HCT116 (cell line): ENCODE data around the gene PDE4D. TPM values are rescaled to one million over a fixed set of nuclear protein-coding genes. Genes with fewer than 3 reads are reported as not detected.

Experiments
- ATAC-seq: fragments of 200-7000 bp; cut with Tn5 transposase; 2 replicates; pipeline ENCODE4 v1.9.1; 2020; ENCODE audit warnings: mild to moderate bottlenecking, moderate library complexity
- BruUV-seq: library from RNA; stranded (reverse); fragments of 400-500 nt; replicated peaks from 2 replicates; lab custom pipeline; 2021; lab: Mats Ljungman, UMichigan
- CTCF ChIA-PET: fragments of 300-600 bp; sonication (Branson Sonifier 250); formaldehyde crosslinking; loops from one replicate; lab custom pipeline; 2021; ENCODE audit warnings: antibody characterized with exemption; lab: Charles Lee
- POLR2A ChIA-PET: fragments of 300-600, 350-600 bp; sonication (Branson Sonifier 250); formaldehyde crosslinking; loops from one replicate; lab custom pipeline; 2021; ENCODE audit warnings: antibody characterized with exemption; lab: Charles Lee
- RAD21 ChIA-PET, 2 experiments: fragments of 300-600 bp; sonication (Branson Sonifier 250); formaldehyde crosslinking; loops; one replicate each; lab custom pipeline; 2023; ENCODE audit warnings: low total read pairs in 2 of 2; ENCODE audit not compliant: uncharacterized antibody in 2 of 2, unreplicated experiment in 2 of 2, low non-redundant PET in 1 of 2; lab: Charles Lee
- DNase-seq: peaks from one replicate; pipeline ENCODE4 v3.0.0-alpha.2; 2010; ENCODE audit warnings: low read depth, low spot score
- H2AFZ ChIP-seq: fragments of 200-600 bp; shearing (Covaris generic), sonication (generic); 2 replicates; pipeline ENCODE4 v1.6.1; 2017; ENCODE audit warnings: low read depth, mixed run types, mixed read lengths, antibody characterized with exemption, low read length; ENCODE audit not compliant: poor library complexity, severe bottlenecking
- H3K27ac ChIP-seq: 2 replicates; pipeline ENCODE4 v1.5.1; 2012; ENCODE audit warnings: low read depth, low read length
- H3K27me3 ChIP-seq: fragments of 200-600 bp; sonication (generic); 2 replicates; pipeline ENCODE4 v1.6.1; 2016; ENCODE audit warnings: mixed run types, low read length, mixed read lengths; ENCODE audit not compliant: insufficient read depth
- H3K36me3 ChIP-seq, 2 experiments: fragments of 200-500 bp in 1 of 2; fragments of 200-600 bp in 1 of 2; sonication (Bioruptor generic) in 1 of 2; sonication (generic) in 1 of 2; 2 replicates each; pipeline versions ENCODE4 v1.5.1 to v1.6.1; 2014 to 2016; ENCODE audit warnings: low read length in 2 of 2, inconsistent platforms in 1 of 2, mixed read lengths in 1 of 2, mixed run types in 1 of 2; ENCODE audit not compliant: insufficient read depth in 2 of 2, control insufficient read depth in 1 of 2
- H3K4me1 ChIP-seq, 2 experiments: fragments of 200-600 bp in 1 of 2; sonication (generic) in 1 of 2; 2 replicates each; pipeline versions ENCODE4 v1.5.1 to v1.6.1; 2012 to 2017; ENCODE audit warnings: low read length in 2 of 2, inconsistent platforms in 1 of 2, mild to moderate bottlenecking in 1 of 2, mixed read lengths in 1 of 2, mixed run types in 1 of 2, moderate library complexity in 1 of 2; ENCODE audit not compliant: insufficient read depth in 2 of 2, control insufficient read depth in 1 of 2
- H3K4me2 ChIP-seq: fragments of 200-600 bp; sonication (generic); 2 replicates; pipeline ENCODE4 v1.6.1; 2017; ENCODE audit warnings: mixed run types, low read length, mixed read lengths
- H3K4me3 ChIP-seq, 2 experiments: fragments of 200-600 bp in 1 of 2; sonication (generic) in 1 of 2; replicated peaks in 1 of 2; 2 replicates each; pipeline ENCODE4 v1.5.1; 2011 to 2016; ENCODE audit warnings: low read length in 2 of 2, control low read depth in 1 of 2, low read depth in 1 of 2, mild to moderate bottlenecking in 1 of 2, mixed read lengths in 1 of 2, mixed run types in 1 of 2
- H3K79me2 ChIP-seq: fragments of 200-600 bp; sonication (generic); 2 replicates; pipeline ENCODE4 v1.6.1; 2017; ENCODE audit warnings: mild to moderate bottlenecking, mixed run types, low read length, moderate library complexity, mixed read lengths; ENCODE audit not compliant: insufficient read depth
- H3K9ac ChIP-seq: fragments of 200-600 bp; sonication (generic); 2 replicates; pipeline ENCODE4 v1.6.1; 2016; ENCODE audit warnings: low read length, mixed read lengths
- H3K9me2 ChIP-seq: fragments of 200-600 bp; sonication (generic), shearing (Covaris generic); 2 replicates; pipeline ENCODE4 v1.6.1; 2017; ENCODE audit warnings: mixed run types, mild to moderate bottlenecking, moderate library complexity; ENCODE audit not compliant: insufficient read depth
- H3K9me3 ChIP-seq, 2 experiments: fragments of 200-500 bp in 1 of 2; fragments of 200-600 bp in 1 of 2; sonication (Bioruptor generic) in 1 of 2; sonication (generic) in 1 of 2; 2 replicates each; pipeline ENCODE4 v1.6.1; 2014 to 2017; ENCODE audit warnings: low read length in 2 of 2, mixed read lengths in 2 of 2, inconsistent platforms in 1 of 2, low read depth in 1 of 2, mild to moderate bottlenecking in 1 of 2, mixed run types in 1 of 2, moderate library complexity in 1 of 2; ENCODE audit not compliant: control insufficient read depth in 1 of 2, insufficient read depth in 1 of 2
- H4K20me1 ChIP-seq: fragments of 200-600 bp; sonication (generic), shearing (Covaris generic); 2 replicates; pipeline ENCODE4 v1.6.1; 2017; ENCODE audit warnings: mixed run types, mild to moderate bottlenecking, moderate library complexity; ENCODE audit not compliant: insufficient read depth
- EZH2 ChIP-seq: fragments of 200-600 bp; sonication (generic); IDR thresholded peaks from 2 replicates; pipeline ENCODE4 v1.6.1; 2017; ENCODE audit warnings: antibody characterized with exemption, mixed run types
- EZH2phosphoT487 ChIP-seq: fragments of 200-600 bp; IDR thresholded peaks from 2 replicates; pipeline ENCODE4 v1.6.1; 2018; ENCODE audit warnings: antibody characterized with exemption, borderline replicate concordance
- FOSL1 ChIP-seq: IDR thresholded peaks from 2 replicates; pipeline ENCODE4 v1.6.1; 2012; ENCODE audit warnings: low read depth
- POLR2A ChIP-seq: IDR thresholded peaks from 2 replicates; pipeline ENCODE4 v1.7.0; 2011; ENCODE audit warnings: borderline replicate concordance; ENCODE audit not compliant: insufficient read depth, insufficient read length; ENCODE audit errors: extremely low read depth
- POLR2AphosphoS5 ChIP-seq: IDR thresholded peaks from 2 replicates; pipeline ENCODE4 v1.6.1; 2011; ENCODE audit warnings: mild to moderate bottlenecking, low read depth, low read length, moderate library complexity
- SIN3A ChIP-seq: IDR thresholded peaks from 2 replicates; pipeline ENCODE4 v1.6.1; 2012; ENCODE audit warnings: low read depth
- SP1 ChIP-seq: IDR thresholded peaks from 2 replicates; pipeline ENCODE4 v1.6.1; 2012; ENCODE audit warnings: low read depth
- SRF ChIP-seq: IDR thresholded peaks from 2 replicates; pipeline ENCODE4 v1.6.1; 2012; ENCODE audit warnings: low read depth
- YY1 ChIP-seq: IDR thresholded peaks from 2 replicates; pipeline ENCODE4 v1.6.1; 2011; ENCODE audit warnings: low read length, low read depth, moderate library complexity, mild to moderate bottlenecking; ENCODE audit not compliant: insufficient replicate concordance; ENCODE audit errors: extremely low read depth
- ZNF274 ChIP-seq: fragments of 200-500 bp; sonication (Bioruptor generic); IDR thresholded peaks from 2 replicates; pipeline ENCODE4 v1.6.1; 2014; ENCODE audit warnings: mild to moderate bottlenecking, low read depth, low read length, inconsistent platforms
- intact Hi-C: fragments of 100-400 bp; cut with micrococcal nuclease; formaldehyde crosslinking; loops from 2 replicates; pipeline ENCODE4 v1.10.0; 2022
- total RNA-seq: library from RNA; stranded (reverse); gene quantifications from one replicate; pipeline ENCODE4 v1.2.1, GENCODE V29; 2021; ENCODE audit not compliant: unreplicated experiment
- TF ChIP-seq, protein P1 (sequence below): IDR thresholded peaks from 2 replicates; pipeline ENCODE4 v1.6.1; 2012
- TF ChIP-seq, protein P2 (sequence below): IDR thresholded peaks from 2 replicates; pipeline ENCODE4 v1.6.1; 2012; ENCODE audit warnings: low read depth
- TF ChIP-seq, protein P3 (sequence below): IDR thresholded peaks from 2 replicates; pipeline ENCODE4 v1.6.1; 2011; ENCODE audit warnings: mild to moderate bottlenecking, low read length, moderate library complexity; ENCODE audit not compliant: insufficient replicate concordance; ENCODE audit errors: extremely low read depth

The PDE4D gene
- total RNA-seq, 1 experiment from 2014 or later: 1.1 TPM

DNA sequence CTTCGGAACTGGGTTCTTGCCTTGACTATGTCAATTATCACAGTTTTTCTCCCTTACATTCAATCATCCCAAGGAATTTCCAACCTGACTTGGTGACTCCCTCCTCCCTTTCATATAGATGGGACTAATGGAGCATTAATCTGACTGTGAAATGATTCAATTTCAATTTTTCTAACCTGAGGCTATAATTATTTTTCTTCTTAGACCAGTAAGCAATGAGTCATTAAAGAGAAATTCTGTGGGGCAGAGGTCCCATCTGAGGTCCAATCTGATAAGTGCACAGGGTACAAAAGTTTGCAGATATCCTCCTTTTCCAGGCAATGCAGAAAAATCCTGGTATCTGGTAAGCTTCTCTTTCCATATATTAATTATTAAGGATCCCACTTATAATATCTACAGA, 18.9 kb downstream of the PDE4D start:
- H3K4me3 ChIP-seq: no peak overlapping the region
- no peak for DNase-seq
- no peaks in the 10 kb centered on the region for H3K9me2 ChIP-seq
- H3K9me3 ChIP-seq: no peaks in the 10 kb centered on the region
- no peak overlapping the region for H3K4me2 ChIP-seq
- H4K20me1 ChIP-seq: no peaks in the 10 kb centered on the region
- H3K27me3 ChIP-seq: peaks cover 3% of the 10 kb centered on the region
- intact Hi-C loops: no loop called here
- BruUV-seq: no TSS peak
- TF ChIP-seq EZH2phosphoT487 (no peak), EZH2 (no peak), SIN3A (no peak), SP1 (no peak), SRF (no peak), POLR2AphosphoS5 (no peak)
- TF ChIP-seq, all 23 proteins: peak for 0
- no peak overlapping the region for H3K9ac ChIP-seq
- no peak for ATAC-seq
- no peak overlapping the region for H3K27ac ChIP-seq
- ChIA-PET CTCF (no interaction called here), POLR2A (no interaction called here), RAD21 (no interaction called here)
- H3K36me3 ChIP-seq: no peaks in the 10 kb centered on the region
- no peaks in the 10 kb centered on the region for H3K79me2 ChIP-seq
- no peak overlapping the region for H2AFZ ChIP-seq
- no peaks in the 10 kb centered on the region for H3K4me1 ChIP-seq

DNA sequence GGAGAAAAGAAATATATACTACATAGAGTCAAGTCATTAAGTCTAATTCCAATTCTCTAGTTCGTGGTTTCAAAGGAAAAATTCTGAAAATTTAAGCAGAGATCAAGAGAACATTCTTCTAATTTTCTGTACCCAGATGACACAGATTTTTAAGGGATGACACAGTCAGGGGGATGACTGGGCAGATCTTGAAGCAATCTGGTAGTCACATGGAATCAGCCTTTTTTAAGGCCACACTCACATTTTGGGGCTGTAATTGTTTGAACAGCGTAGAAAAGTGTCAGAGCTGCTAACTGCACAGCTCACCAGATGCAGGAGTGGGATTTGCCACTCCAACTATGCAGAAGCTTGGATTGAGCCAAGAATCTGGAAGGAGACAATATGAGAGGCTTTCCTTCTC, 20.4 kb downstream of the PDE4D start:
- Histone ChIP-seq H3K79me2 (no peaks in the 10 kb centered on the region), H3K36me3 (no peaks in the 10 kb centered on the region), H3K9ac (no peak overlapping the region), H3K4me1 (no peaks in the 10 kb centered on the region), H3K27me3 (peaks cover 3% of the 10 kb centered on the region; the same call in 1 of the 2 replicates), H3K4me3 (no peak overlapping the region), H4K20me1 (no peaks in the 10 kb centered on the region), H3K27ac (no peak overlapping the region), H2AFZ (no peak overlapping the region), H3K9me3 (no peaks in the 10 kb centered on the region), H3K4me2 (no peak overlapping the region), H3K9me2 (no peaks in the 10 kb centered on the region)
- TF ChIP-seq, protein P1, sequence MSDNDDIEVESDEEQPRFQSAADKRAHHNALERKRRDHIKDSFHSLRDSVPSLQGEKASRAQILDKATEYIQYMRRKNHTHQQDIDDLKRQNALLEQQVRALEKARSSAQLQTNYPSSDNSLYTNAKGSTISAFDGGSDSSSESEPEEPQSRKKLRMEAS: no peak
- TF ChIP-seq POLR2A: no peak
- no peak for TF ChIP-seq FOSL1
- TF ChIP-seq EZH2: no peak
- TF ChIP-seq, protein P2, sequence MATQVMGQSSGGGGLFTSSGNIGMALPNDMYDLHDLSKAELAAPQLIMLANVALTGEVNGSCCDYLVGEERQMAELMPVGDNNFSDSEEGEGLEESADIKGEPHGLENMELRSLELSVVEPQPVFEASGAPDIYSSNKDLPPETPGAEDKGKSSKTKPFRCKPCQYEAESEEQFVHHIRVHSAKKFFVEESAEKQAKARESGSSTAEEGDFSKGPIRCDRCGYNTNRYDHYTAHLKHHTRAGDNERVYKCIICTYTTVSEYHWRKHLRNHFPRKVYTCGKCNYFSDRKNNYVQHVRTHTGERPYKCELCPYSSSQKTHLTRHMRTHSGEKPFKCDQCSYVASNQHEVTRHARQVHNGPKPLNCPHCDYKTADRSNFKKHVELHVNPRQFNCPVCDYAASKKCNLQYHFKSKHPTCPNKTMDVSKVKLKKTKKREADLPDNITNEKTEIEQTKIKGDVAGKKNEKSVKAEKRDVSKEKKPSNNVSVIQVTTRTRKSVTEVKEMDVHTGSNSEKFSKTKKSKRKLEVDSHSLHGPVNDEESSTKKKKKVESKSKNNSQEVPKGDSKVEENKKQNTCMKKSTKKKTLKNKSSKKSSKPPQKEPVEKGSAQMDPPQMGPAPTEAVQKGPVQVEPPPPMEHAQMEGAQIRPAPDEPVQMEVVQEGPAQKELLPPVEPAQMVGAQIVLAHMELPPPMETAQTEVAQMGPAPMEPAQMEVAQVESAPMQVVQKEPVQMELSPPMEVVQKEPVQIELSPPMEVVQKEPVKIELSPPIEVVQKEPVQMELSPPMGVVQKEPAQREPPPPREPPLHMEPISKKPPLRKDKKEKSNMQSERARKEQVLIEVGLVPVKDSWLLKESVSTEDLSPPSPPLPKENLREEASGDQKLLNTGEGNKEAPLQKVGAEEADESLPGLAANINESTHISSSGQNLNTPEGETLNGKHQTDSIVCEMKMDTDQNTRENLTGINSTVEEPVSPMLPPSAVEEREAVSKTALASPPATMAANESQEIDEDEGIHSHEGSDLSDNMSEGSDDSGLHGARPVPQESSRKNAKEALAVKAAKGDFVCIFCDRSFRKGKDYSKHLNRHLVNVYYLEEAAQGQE: no peak
- TF ChIP-seq, protein P3, sequence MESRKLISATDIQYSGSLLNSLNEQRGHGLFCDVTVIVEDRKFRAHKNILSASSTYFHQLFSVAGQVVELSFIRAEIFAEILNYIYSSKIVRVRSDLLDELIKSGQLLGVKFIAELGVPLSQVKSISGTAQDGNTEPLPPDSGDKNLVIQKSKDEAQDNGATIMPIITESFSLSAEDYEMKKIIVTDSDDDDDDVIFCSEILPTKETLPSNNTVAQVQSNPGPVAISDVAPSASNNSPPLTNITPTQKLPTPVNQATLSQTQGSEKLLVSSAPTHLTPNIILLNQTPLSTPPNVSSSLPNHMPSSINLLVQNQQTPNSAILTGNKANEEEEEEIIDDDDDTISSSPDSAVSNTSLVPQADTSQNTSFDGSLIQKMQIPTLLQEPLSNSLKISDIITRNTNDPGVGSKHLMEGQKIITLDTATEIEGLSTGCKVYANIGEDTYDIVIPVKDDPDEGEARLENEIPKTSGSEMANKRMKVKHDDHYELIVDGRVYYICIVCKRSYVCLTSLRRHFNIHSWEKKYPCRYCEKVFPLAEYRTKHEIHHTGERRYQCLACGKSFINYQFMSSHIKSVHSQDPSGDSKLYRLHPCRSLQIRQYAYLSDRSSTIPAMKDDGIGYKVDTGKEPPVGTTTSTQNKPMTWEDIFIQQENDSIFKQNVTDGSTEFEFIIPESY: no peak
- TF ChIP-seq ZNF274: no peak
- no peak for TF ChIP-seq YY1
- ChIA-PET POLR2A (no interaction called here), CTCF (no interaction called here), RAD21 (no interaction called here)
- no TSS peak for BruUV-seq
- no peak for ATAC-seq
- DNase-seq: no peak
- intact Hi-C loops: no loop called here
